ENCODE results near the gene TCF12. TPM values are rescaled to one million over a fixed set of nuclear protein-coding genes. Genes with fewer than 3 reads are reported as not detected.

The TCF12 gene
- total RNA-seq, 3 donors from 2014 or later (not counting 1 experiment from before 2014, with no cell fraction given) = 84.1 to 111 (median 107) TPM

DNA sequence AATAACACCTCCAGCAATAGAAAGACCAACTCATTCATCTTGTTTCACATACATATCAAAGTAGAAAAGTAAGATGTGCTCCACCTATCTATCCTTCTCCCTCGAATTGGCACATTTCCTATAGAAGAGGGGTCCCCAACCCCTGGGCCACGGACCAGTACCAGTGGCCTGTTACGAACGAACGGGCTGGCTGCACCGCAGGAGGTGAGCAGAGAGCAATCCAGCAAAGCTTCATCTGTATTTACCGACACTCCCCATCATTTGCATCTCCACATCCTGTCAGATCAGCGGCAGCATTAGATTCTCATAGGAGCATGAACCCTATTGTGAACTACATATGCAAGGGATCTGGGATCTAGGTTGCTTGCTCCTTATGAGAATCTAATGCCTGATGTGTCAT is 362.9 kb downstream of the TCF12 start:
- Histone ChIP-seq H3K9me3 (ENCODE audit: control insufficient read depth, insufficient read depth, low read length) (no peaks in the 10 kb centered on the region), H3K4me1 (ENCODE audit: control insufficient read depth, insufficient read depth, low read length) (peaks cover 2% of the 10 kb centered on the region), H3K4me3 (ENCODE audit: low read length) (peak overlapping the region; percentile 18), H3K27ac (ENCODE audit: low read length) (peak overlapping the region; percentile 47), H3K27me3 (ENCODE audit: control insufficient read depth, insufficient read depth, low read length) (no peaks in the 10 kb centered on the region), H3K36me3 (ENCODE audit: control insufficient read depth, insufficient read depth, low read length) (peaks cover 24% of the 10 kb centered on the region)
- DNase-seq (no peak), ATAC-seq (no peak)
- no peaks in the 10 kb centered on the region for H3K9me3 Mint-ChIP-seq
- intact Hi-C loops (cut with micrococcal nuclease) = no loop called here
- TF ChIP-seq, protein P1, sequence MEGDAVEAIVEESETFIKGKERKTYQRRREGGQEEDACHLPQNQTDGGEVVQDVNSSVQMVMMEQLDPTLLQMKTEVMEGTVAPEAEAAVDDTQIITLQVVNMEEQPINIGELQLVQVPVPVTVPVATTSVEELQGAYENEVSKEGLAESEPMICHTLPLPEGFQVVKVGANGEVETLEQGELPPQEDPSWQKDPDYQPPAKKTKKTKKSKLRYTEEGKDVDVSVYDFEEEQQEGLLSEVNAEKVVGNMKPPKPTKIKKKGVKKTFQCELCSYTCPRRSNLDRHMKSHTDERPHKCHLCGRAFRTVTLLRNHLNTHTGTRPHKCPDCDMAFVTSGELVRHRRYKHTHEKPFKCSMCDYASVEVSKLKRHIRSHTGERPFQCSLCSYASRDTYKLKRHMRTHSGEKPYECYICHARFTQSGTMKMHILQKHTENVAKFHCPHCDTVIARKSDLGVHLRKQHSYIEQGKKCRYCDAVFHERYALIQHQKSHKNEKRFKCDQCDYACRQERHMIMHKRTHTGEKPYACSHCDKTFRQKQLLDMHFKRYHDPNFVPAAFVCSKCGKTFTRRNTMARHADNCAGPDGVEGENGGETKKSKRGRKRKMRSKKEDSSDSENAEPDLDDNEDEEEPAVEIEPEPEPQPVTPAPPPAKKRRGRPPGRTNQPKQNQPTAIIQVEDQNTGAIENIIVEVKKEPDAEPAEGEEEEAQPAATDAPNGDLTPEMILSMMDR (IDR thresholded peaks at IDR 0.05) = no peak
- peaks cover 0 to 6% of the 10 kb centered on the region in 2 donors for H3K4me1 Mint-ChIP-seq
- H3K27ac Mint-ChIP-seq = no peak overlapping the region
- 81% methylated on average over 8 of the region's 8 CpGs for WGBS (ENCODE audit: insufficient coverage)
- H3K27me3 Mint-ChIP-seq (ENCODE audit: low read depth in 2 of 2) = no peaks in the 10 kb centered on the region
- peaks cover 6% of the 10 kb centered on the region for H3K36me3 Mint-ChIP-seq
- H3K4me3 Mint-ChIP-seq = no peak overlapping the region

DNA sequence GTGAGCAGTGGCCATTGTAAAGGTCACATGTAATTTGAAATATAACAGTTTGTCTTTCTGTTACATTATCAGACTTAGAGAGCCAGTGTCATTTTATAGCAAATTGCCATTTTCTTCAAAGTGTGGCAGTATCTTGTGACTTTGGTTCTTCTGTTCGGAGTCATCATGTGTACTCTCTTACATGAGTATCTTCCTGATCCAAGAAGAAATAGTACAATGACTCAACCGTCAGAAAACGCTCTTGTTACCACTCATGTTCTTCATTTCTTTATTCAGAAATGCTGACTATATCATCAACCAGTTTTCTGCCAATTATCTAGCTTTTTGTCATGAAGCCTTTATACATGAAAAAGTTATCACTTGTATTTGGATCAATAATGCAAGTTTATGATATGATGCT is 364.2 kb downstream of the TCF12 start:
- no peaks in the 10 kb centered on the region for H3K27me3 ChIP-seq (ENCODE audit: control insufficient read depth, insufficient read depth, low read length)
- H3K36me3 ChIP-seq (ENCODE audit: control insufficient read depth, insufficient read depth, low read length) = peaks cover 30% of the 10 kb centered on the region
- peaks cover 2% of the 10 kb centered on the region for H3K4me1 ChIP-seq (ENCODE audit: control insufficient read depth, insufficient read depth, low read length)
- DNase-seq = no peak
- no peaks in the 10 kb centered on the region for H3K9me3 ChIP-seq (ENCODE audit: control insufficient read depth, insufficient read depth, low read length)
- WGBS (ENCODE audit: insufficient coverage) = 89% methylated on average over 3 of the region's 3 CpGs
- no peak for ATAC-seq
- H3K27ac Mint-ChIP-seq = no peak overlapping the region
- H3K9me3 Mint-ChIP-seq = no peaks in the 10 kb centered on the region
- peaks cover 6% of the 10 kb centered on the region for H3K36me3 Mint-ChIP-seq
- TF ChIP-seq, protein P1 (IDR thresholded peaks at IDR 0.05) = no peak
- intact Hi-C loops (cut with micrococcal nuclease) = no loop called here
- no peak overlapping the region for H3K4me3 Mint-ChIP-seq
- H3K27ac ChIP-seq (ENCODE audit: low read length) = peak overlapping the region; percentile 54
- H3K4me3 ChIP-seq (ENCODE audit: low read length) = no peak overlapping the region
- H3K27me3 Mint-ChIP-seq (ENCODE audit: low read depth in 2 of 2) = no peaks in the 10 kb centered on the region
- H3K4me1 Mint-ChIP-seq = peaks cover 0 to 6% of the 10 kb centered on the region in 2 donors

DNA sequence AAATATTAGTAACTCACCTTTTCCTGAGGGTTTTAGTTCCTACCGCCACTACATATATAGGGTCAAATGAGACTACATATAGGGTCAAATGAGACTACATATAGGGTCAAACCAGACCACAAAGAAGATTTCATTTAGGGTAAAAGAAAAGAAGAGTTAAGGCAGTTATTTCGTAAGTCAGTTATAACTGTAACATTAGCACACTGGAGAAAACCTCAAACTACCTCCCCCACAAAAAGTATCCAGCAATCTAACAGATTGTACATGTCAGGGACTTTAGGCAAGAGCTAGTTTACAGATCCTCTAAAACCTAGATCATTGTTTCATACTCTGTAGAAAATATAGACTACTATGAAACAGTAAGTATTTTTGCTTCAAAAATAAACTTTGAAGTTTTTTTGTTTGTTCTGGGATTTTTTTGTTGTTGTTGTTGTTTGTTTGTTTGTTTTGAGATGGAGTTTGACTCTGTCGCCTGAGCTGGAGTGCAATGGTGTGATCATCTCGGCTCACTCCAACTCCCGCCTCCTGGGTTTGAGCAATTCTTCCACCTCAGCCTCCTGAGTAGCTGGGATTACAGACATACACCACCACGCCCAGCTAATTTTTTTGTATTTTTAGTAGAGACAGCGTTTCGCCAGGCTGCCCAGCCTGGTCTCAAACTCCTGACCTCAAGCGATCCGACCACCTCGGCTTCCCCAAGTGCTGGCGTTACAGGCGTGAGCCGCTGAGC is 365.5 kb downstream of the TCF12 start:
- TF ChIP-seq, protein P1 (IDR thresholded peaks at IDR 0.05) = no peak
- H3K4me1 ChIP-seq (ENCODE audit: control insufficient read depth, insufficient read depth, low read length) = peaks cover 2% of the 10 kb centered on the region
- no peak overlapping the region for H3K4me3 ChIP-seq (ENCODE audit: low read length)
- Mint-ChIP-seq H3K27ac (peak overlapping the region in 1 of 2 donors; percentile 4), H3K27me3 (ENCODE audit: low read depth in 2 of 2) (no peaks in the 10 kb centered on the region), H3K36me3 (peaks cover 16% of the 10 kb centered on the region), H3K4me3 (no peak overlapping the region), H3K9me3 (no peaks in the 10 kb centered on the region), H3K4me1 (peaks cover 0 to 6% of the 10 kb centered on the region in 2 donors)
- ATAC-seq (no peak), DNase-seq (no peak)
- H3K27me3 ChIP-seq (ENCODE audit: control insufficient read depth, insufficient read depth, low read length) = no peaks in the 10 kb centered on the region
- intact Hi-C loops (cut with micrococcal nuclease) = no loop called here
- peaks cover 30% of the 10 kb centered on the region for H3K36me3 ChIP-seq (ENCODE audit: control insufficient read depth, insufficient read depth, low read length)
- H3K27ac ChIP-seq (ENCODE audit: low read length) = peak overlapping the region; percentile 80
- no peaks in the 10 kb centered on the region for H3K9me3 ChIP-seq (ENCODE audit: control insufficient read depth, insufficient read depth, low read length)
- WGBS (ENCODE audit: insufficient coverage) = 67% methylated on average over 11 of the region's 14 CpGs

DNA sequence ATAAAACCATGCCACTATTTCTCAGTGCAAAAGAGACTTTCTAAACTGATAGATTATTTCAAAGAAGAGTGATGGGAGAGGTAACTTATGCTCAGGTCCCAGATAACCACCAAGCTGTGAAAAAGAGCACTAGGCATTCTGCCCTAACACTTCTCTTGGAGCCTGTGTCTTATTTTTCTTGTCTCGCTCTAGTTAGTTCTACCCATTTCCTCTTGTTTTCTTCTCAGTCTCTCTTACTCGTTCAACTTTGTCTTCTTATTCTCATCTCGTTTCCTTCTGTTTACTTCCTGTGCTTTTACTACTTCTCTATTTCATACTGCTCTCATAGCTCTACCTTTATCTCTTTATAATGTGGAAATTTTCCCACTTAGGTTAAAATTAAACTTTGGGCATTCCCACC is 366.1 kb downstream of the TCF12 start:
- Mint-ChIP-seq H3K4me1 (peaks cover 0 to 6% of the 10 kb centered on the region in 2 donors), H3K9me3 (no peaks in the 10 kb centered on the region), H3K36me3 (peaks cover 16% of the 10 kb centered on the region), H3K27me3 (ENCODE audit: low read depth in 2 of 2) (no peaks in the 10 kb centered on the region), H3K4me3 (no peak overlapping the region), H3K27ac (peak overlapping the region in 1 of 2 donors; percentile 4)
- Histone ChIP-seq H3K27ac (ENCODE audit: low read length) (peak overlapping the region; percentile 80), H3K4me3 (ENCODE audit: low read length) (no peak overlapping the region), H3K36me3 (ENCODE audit: control insufficient read depth, insufficient read depth, low read length) (peaks cover 27% of the 10 kb centered on the region), H3K4me1 (ENCODE audit: control insufficient read depth, insufficient read depth, low read length) (peaks cover 2% of the 10 kb centered on the region), H3K27me3 (ENCODE audit: control insufficient read depth, insufficient read depth, low read length) (no peaks in the 10 kb centered on the region), H3K9me3 (ENCODE audit: control insufficient read depth, insufficient read depth, low read length) (no peaks in the 10 kb centered on the region)
- DNase-seq (no peak), ATAC-seq (no peak)
- 32% methylated on average over 3 of the region's 3 CpGs for WGBS (ENCODE audit: insufficient coverage)
- intact Hi-C loops (cut with micrococcal nuclease) = no loop called here
- TF ChIP-seq, protein P1 (IDR thresholded peaks at IDR 0.05) = no peak
